H9 (cell line): Measurements from ENCODE around the gene AGAP3. TPM values are rescaled to one million over a fixed set of nuclear protein-coding genes. Genes with fewer than 3 reads are reported as not detected.

Source experiments
- DNase-seq: peaks from one replicate; pipeline ENCODE4 v3.0.0-alpha.2; 2017
- H2AFZ ChIP-seq: one replicate; pipeline ENCODE4 v1.6.1; 2013; ENCODE audit warnings: mild to moderate bottlenecking, low read length, control low read depth, moderate library complexity
- H2AK5ac ChIP-seq: 2 replicates; pipeline ENCODE4 v1.6.1; 2013; ENCODE audit warnings: low read length, control low read depth, mixed read lengths; ENCODE audit not compliant: insufficient read length
- H2BK120ac ChIP-seq: one replicate; pipeline ENCODE4 v1.6.1; 2013; ENCODE audit warnings: low read depth, mild to moderate bottlenecking, low read length, control low read depth, inconsistent platforms; ENCODE audit not compliant: poor library complexity, severe bottlenecking
- H2BK12ac ChIP-seq: 2 replicates; pipeline ENCODE4 v1.6.1; 2013; ENCODE audit warnings: low read length, control low read depth, mixed read lengths, low read depth; ENCODE audit not compliant: insufficient read length
- H2BK15ac ChIP-seq: 2 replicates; pipeline ENCODE4 v1.6.1; 2013; ENCODE audit warnings: low read depth, low read length, control low read depth
- H2BK20ac ChIP-seq: one replicate; pipeline ENCODE4 v1.6.1; 2013; ENCODE audit warnings: low read depth, mild to moderate bottlenecking, low read length, control low read depth, inconsistent platforms; ENCODE audit not compliant: poor library complexity, severe bottlenecking
- H2BK5ac ChIP-seq: 2 replicates; pipeline ENCODE4 v1.6.1; 2013; ENCODE audit warnings: low read length, control low read depth, mixed read lengths; ENCODE audit not compliant: insufficient read length
- H3K14ac ChIP-seq: 2 replicates; pipeline ENCODE4 v1.6.1; 2013; ENCODE audit warnings: low read length, control low read depth; ENCODE audit not compliant: insufficient read depth
- H3K18ac ChIP-seq: 2 replicates; pipeline ENCODE4 v1.6.1; 2013; ENCODE audit warnings: low read depth, mild to moderate bottlenecking, mixed read lengths, low read length, control low read depth; ENCODE audit not compliant: insufficient read length
- H3K23ac ChIP-seq: 2 replicates; pipeline ENCODE4 v1.6.1; 2013; ENCODE audit warnings: low read length, control low read depth, mixed read lengths, low read depth; ENCODE audit not compliant: insufficient read length
- H3K23me2 ChIP-seq: 2 replicates; pipeline ENCODE4 v1.6.1; 2013; ENCODE audit warnings: low read depth, mild to moderate bottlenecking, mixed read lengths, low read length, control low read depth; ENCODE audit not compliant: insufficient read length, poor library complexity, severe bottlenecking
- H3K27ac ChIP-seq: 2 replicates; pipeline ENCODE4 v1.5.1; 2013; ENCODE audit warnings: low read length, control low read depth, mixed read lengths, low read depth; ENCODE audit not compliant: insufficient read length
- H3K27me3 ChIP-seq: 2 replicates; pipeline ENCODE4 v1.6.1; 2013; ENCODE audit warnings: low read length, control low read depth, inconsistent platforms; ENCODE audit not compliant: insufficient read depth
- H3K4ac ChIP-seq: 2 replicates; pipeline ENCODE4 v1.6.1; 2013; ENCODE audit warnings: low read depth, mild to moderate bottlenecking, control low read depth, inconsistent platforms, low read length, moderate library complexity
- H3K4me1 ChIP-seq: 2 replicates; pipeline ENCODE4 v1.6.1; 2013; ENCODE audit warnings: low read length, control low read depth, inconsistent platforms; ENCODE audit not compliant: insufficient read depth
- H3K4me2 ChIP-seq: 2 replicates; pipeline ENCODE4 v1.6.1; 2013; ENCODE audit warnings: low read length, control low read depth, mixed read lengths; ENCODE audit not compliant: insufficient read length, insufficient read depth
- H3K56ac ChIP-seq: 2 replicates; pipeline ENCODE4 v1.6.1; 2013; ENCODE audit warnings: low read depth, mild to moderate bottlenecking, mixed read lengths, low read length, control low read depth; ENCODE audit not compliant: insufficient read length
- H3K79me1 ChIP-seq: 2 replicates; pipeline ENCODE4 v1.6.1; 2013; ENCODE audit warnings: low read depth, mild to moderate bottlenecking, moderate library complexity, low read length, control low read depth, inconsistent platforms; ENCODE audit not compliant: insufficient read depth, poor library complexity, severe bottlenecking
- H3K79me2 ChIP-seq: 2 replicates; pipeline ENCODE4 v1.6.1; 2013; ENCODE audit warnings: low read length, control low read depth, inconsistent platforms; ENCODE audit not compliant: insufficient read depth
- H3K9ac ChIP-seq: 2 replicates; pipeline ENCODE4 v1.6.1; 2013; ENCODE audit warnings: low read length, control low read depth, mixed read lengths; ENCODE audit not compliant: insufficient read length; ENCODE audit errors: extremely low read depth
- H3K9me3 ChIP-seq: one replicate; pipeline ENCODE4 v1.6.1; 2013; ENCODE audit warnings: low read depth, low read length, inconsistent platforms; ENCODE audit not compliant: control insufficient read depth
- H3T11ph ChIP-seq: one replicate; pipeline ENCODE4 v1.6.1; 2013; ENCODE audit warnings: mild to moderate bottlenecking, low read length, control low read depth, inconsistent platforms
- H4K20me1 ChIP-seq: one replicate; pipeline ENCODE4 v1.6.1; 2013; ENCODE audit not compliant: control insufficient read depth, insufficient read length, insufficient read depth
- H4K5ac ChIP-seq: 2 replicates; pipeline ENCODE4 v1.6.1; 2013; ENCODE audit warnings: low read depth, mild to moderate bottlenecking, mixed read lengths, low read length, control low read depth; ENCODE audit not compliant: insufficient read length
- H4K8ac ChIP-seq: replicated peaks from 2 replicates; pipeline ENCODE4 v1.6.1; 2013; ENCODE audit warnings: low read length, control low read depth, mixed read lengths, low read depth; ENCODE audit not compliant: insufficient read length
- H4K91ac ChIP-seq: 2 replicates; pipeline ENCODE4 v1.6.1; 2013; ENCODE audit warnings: low read depth, mild to moderate bottlenecking, moderate library complexity, mixed read lengths, low read length, control low read depth; ENCODE audit not compliant: insufficient read length
- H3K27ac Mint-ChIP-seq, 3 experiments: 2 replicates in 2 of 3; 3 replicates in 1 of 3; pipeline ENCODE4 v1.8.0; 2020 to 2021; ENCODE audit warnings: mixed read lengths in 3 of 3, mild to moderate bottlenecking in 1 of 3, moderate library complexity in 1 of 3
- H3K27me3 Mint-ChIP-seq: 2 replicates; pipeline ENCODE4 v1.8.0; 2021; ENCODE audit warnings: low read depth, mild to moderate bottlenecking, moderate library complexity, mixed read lengths
- H3K36me3 Mint-ChIP-seq, 3 experiments: 2 replicates in 2 of 3; 3 replicates in 1 of 3; pipeline ENCODE4 v1.8.0; 2020 to 2021; ENCODE audit warnings: low read depth in 3 of 3, mixed read lengths in 3 of 3; ENCODE audit not compliant: insufficient read depth in 1 of 3
- H3K4me1 Mint-ChIP-seq, 2 experiments: 2 replicates each; pipeline ENCODE4 v1.8.0; 2020; ENCODE audit warnings: mixed read lengths in 2 of 2
- H3K4me3 Mint-ChIP-seq, 2 experiments: 2 replicates in 1 of 2; 3 replicates in 1 of 2; pipeline ENCODE4 v1.8.0; 2020 to 2021; ENCODE audit warnings: mild to moderate bottlenecking in 2 of 2, mixed read lengths in 2 of 2, moderate library complexity in 1 of 2
- H3K9me3 Mint-ChIP-seq, 2 experiments: 2 replicates in 1 of 2; 3 replicates in 1 of 2; pipeline ENCODE4 v1.8.0; 2020; ENCODE audit warnings: mild to moderate bottlenecking in 2 of 2, mixed read lengths in 2 of 2, moderate library complexity in 1 of 2
- CTCF ChIP-seq: fragments of 200-600 bp; sonication (generic); conservative IDR thresholded peaks from 3 replicates; pipeline ENCODE4 v1.8.0; 2021; ENCODE audit warnings: antibody characterized with exemption, mild to moderate bottlenecking
- WGBS: extraction: QIAGEN DNeasy Blood & Tissue Kit; methylation state at CpG from one replicate; pipeline ENCODE4 v1.1.7; 2013; ENCODE audit warnings: missing lambda C conversion rate, low lambda C conversion rate, mixed read lengths; ENCODE audit not compliant: insufficient read length; ENCODE audit errors: extremely low coverage; 5-methylcytosine and 5-hydroxymethylcytosine counted together
- total RNA-seq: library from RNA; stranded (reverse); gene quantifications from 2 replicates; pipeline ENCODE4 v1.2.1, GENCODE V29; 2021

The AGAP3 gene
- total RNA-seq, 1 experiment from 2014 or later: 97.7 TPM

GRCh38 chr7:151101621-151102396, 15.5 kb downstream of the AGAP3 start:
- Histone ChIP-seq H3K27me3 (no peaks in the 10 kb centered on the region), H3K23ac (no peak overlapping the region), H2BK5ac (no peak overlapping the region), H2AK5ac (no peak overlapping the region), H2BK20ac (no peak overlapping the region), H2BK15ac (no peak overlapping the region), H2BK120ac (no peak overlapping the region), H3K4me2 (no peak overlapping the region), H3K56ac (no peak overlapping the region), H3K27ac (no peak overlapping the region), H3K4ac (no peak overlapping the region), H4K5ac (no peak overlapping the region), H3K79me1 (peaks cover 4% of the 10 kb centered on the region), H3K79me2 (peaks cover 5% of the 10 kb centered on the region; the same call in 1 of the 2 replicates), H3K23me2 (peaks cover 3% of the 10 kb centered on the region), H4K8ac (no peak overlapping the region), H3T11ph (no peak overlapping the region), H3K4me1 (peaks cover 13% of the 10 kb centered on the region), H2BK12ac (no peak overlapping the region), H4K91ac (no peak overlapping the region), H2AFZ (no peak overlapping the region), H3K9me3 (no peaks in the 10 kb centered on the region), H3K9ac (no peak overlapping the region), H3K14ac (no peak overlapping the region), H3K18ac (no peak overlapping the region), H4K20me1 (no peaks in the 10 kb centered on the region)
- Mint-ChIP-seq H3K4me3 (no peak overlapping the region), H3K9me3 (no peaks in the 10 kb centered on the region), H3K4me1 (peaks cover 25 to 39% of the 10 kb centered on the region in 2 experiments), H3K36me3 (peaks cover 0 to 15% (median 7%) of the 10 kb centered on the region in 3 experiments; a peak in 6 of 7 replicates), H3K27me3 (no peaks in the 10 kb centered on the region; the same call in 1 of the 2 replicates), H3K27ac (peak overlapping the region in 1 of 3 experiments; percentile 79; a peak in 2 of 7 replicates)
- WGBS: no CpG with 5 or more reads among the region's 24 CpGs
- no peak for DNase-seq
- no peak for TF ChIP-seq CTCF
